HCT116 (cell line): ENCODE results near the gene TSC22D1.

Source experiments
- EZH2phosphoT487 ChIP-seq: fragments of 200-600 bp; IDR thresholded peaks from 2 replicates; pipeline ENCODE4 v1.6.1; 2018; ENCODE audit warnings: antibody characterized with exemption, borderline replicate concordance
- POLR2A ChIP-seq: IDR thresholded peaks from 2 replicates; pipeline ENCODE4 v1.7.0; 2011; ENCODE audit warnings: borderline replicate concordance; ENCODE audit not compliant: insufficient read depth, insufficient read length; ENCODE audit errors: extremely low read depth
- POLR2AphosphoS5 ChIP-seq: IDR thresholded peaks from 2 replicates; pipeline ENCODE4 v1.6.1; 2011; ENCODE audit warnings: mild to moderate bottlenecking, low read depth, low read length, moderate library complexity
- SIN3A ChIP-seq: IDR thresholded peaks from 2 replicates; pipeline ENCODE4 v1.6.1; 2012; ENCODE audit warnings: low read depth
- ZNF274 ChIP-seq: fragments of 200-500 bp; sonication (Bioruptor generic); IDR thresholded peaks from 2 replicates; pipeline ENCODE4 v1.6.1; 2014; ENCODE audit warnings: mild to moderate bottlenecking, low read depth, low read length, inconsistent platforms
- TF ChIP-seq, protein P1 (sequence below), 3 experiments: fragments of 200-600 bp in 1 of 3; sonication (generic) in 1 of 3; IDR thresholded peaks in 2 of 3; conservative IDR thresholded peaks in 1 of 3; 2 replicates each; pipeline ENCODE4 v1.5.1; 2012 to 2017; ENCODE audit warnings: low read depth in 2 of 3, low read length in 2 of 3, antibody characterized with exemption in 1 of 3, borderline replicate concordance in 1 of 3, control low read depth in 1 of 3, mild to moderate bottlenecking in 1 of 3, mixed read lengths in 1 of 3, mixed run types in 1 of 3, moderate library complexity in 1 of 3; ENCODE audit not compliant: insufficient read depth in 1 of 3
- TF ChIP-seq, protein P2 (sequence below): IDR thresholded peaks from 2 replicates; pipeline ENCODE4 v1.6.1; 2012; ENCODE audit warnings: low read depth
- TF ChIP-seq, protein P3 (sequence below): IDR thresholded peaks from 2 replicates; pipeline ENCODE4 v1.6.1; 2012

DNA sequence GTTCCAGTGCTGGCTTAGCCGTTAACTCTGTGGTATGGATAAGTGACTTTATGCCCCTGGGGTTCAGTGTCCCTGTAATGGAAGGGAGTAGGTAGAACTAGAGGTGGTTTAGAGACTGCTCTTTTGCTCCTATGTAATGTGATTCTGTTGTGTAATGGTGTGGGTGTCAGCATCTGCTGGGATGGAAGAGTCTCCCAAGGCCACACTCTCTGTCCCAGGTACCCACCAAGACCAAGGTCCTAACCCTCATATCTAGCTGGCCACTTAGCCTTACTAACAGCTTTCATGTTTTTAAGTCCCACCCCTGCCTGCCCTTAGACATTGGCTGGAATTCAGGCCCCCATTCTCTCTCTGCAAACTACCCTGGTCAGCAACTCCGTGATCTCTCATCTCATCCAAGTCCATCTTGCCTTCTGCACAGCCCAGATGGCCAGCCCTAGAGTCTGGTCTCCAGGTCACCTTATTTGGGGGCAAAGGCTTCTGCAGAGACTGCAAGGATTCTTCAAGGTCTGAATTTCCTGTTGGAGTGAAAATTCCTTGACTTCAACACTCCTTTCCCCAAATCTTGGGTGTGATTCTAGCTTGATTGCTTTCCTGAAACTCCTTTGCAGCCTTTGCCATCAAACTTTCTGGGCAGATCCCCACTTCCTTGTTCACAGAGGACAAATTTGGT, 154.1 kb downstream of the TSC22D1 start:
- no peak for TF ChIP-seq SIN3A
- TF ChIP-seq POLR2A, result no peak
- no peak for TF ChIP-seq POLR2AphosphoS5
- TF ChIP-seq ZNF274, result no peak
- TF ChIP-seq, protein P1, sequence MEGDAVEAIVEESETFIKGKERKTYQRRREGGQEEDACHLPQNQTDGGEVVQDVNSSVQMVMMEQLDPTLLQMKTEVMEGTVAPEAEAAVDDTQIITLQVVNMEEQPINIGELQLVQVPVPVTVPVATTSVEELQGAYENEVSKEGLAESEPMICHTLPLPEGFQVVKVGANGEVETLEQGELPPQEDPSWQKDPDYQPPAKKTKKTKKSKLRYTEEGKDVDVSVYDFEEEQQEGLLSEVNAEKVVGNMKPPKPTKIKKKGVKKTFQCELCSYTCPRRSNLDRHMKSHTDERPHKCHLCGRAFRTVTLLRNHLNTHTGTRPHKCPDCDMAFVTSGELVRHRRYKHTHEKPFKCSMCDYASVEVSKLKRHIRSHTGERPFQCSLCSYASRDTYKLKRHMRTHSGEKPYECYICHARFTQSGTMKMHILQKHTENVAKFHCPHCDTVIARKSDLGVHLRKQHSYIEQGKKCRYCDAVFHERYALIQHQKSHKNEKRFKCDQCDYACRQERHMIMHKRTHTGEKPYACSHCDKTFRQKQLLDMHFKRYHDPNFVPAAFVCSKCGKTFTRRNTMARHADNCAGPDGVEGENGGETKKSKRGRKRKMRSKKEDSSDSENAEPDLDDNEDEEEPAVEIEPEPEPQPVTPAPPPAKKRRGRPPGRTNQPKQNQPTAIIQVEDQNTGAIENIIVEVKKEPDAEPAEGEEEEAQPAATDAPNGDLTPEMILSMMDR (IDR thresholded peaks at IDR 0.05 in 2 of 3, conservative IDR thresholded peaks at IDR 0.05 in 1 of 3; ENCODE audit: borderline replicate concordance in 1 of 3, insufficient read depth in 1 of 3, low read depth in 2 of 3, low read length in 2 of 3), result no peak
- TF ChIP-seq EZH2phosphoT487, result no peak
- TF ChIP-seq, protein P2, sequence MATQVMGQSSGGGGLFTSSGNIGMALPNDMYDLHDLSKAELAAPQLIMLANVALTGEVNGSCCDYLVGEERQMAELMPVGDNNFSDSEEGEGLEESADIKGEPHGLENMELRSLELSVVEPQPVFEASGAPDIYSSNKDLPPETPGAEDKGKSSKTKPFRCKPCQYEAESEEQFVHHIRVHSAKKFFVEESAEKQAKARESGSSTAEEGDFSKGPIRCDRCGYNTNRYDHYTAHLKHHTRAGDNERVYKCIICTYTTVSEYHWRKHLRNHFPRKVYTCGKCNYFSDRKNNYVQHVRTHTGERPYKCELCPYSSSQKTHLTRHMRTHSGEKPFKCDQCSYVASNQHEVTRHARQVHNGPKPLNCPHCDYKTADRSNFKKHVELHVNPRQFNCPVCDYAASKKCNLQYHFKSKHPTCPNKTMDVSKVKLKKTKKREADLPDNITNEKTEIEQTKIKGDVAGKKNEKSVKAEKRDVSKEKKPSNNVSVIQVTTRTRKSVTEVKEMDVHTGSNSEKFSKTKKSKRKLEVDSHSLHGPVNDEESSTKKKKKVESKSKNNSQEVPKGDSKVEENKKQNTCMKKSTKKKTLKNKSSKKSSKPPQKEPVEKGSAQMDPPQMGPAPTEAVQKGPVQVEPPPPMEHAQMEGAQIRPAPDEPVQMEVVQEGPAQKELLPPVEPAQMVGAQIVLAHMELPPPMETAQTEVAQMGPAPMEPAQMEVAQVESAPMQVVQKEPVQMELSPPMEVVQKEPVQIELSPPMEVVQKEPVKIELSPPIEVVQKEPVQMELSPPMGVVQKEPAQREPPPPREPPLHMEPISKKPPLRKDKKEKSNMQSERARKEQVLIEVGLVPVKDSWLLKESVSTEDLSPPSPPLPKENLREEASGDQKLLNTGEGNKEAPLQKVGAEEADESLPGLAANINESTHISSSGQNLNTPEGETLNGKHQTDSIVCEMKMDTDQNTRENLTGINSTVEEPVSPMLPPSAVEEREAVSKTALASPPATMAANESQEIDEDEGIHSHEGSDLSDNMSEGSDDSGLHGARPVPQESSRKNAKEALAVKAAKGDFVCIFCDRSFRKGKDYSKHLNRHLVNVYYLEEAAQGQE, result no peak
- TF ChIP-seq, protein P3, sequence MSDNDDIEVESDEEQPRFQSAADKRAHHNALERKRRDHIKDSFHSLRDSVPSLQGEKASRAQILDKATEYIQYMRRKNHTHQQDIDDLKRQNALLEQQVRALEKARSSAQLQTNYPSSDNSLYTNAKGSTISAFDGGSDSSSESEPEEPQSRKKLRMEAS, result no peak
